Jurkat, Clone E6-1 (cell line): Measurements from ENCODE around the gene DPT.

ENCODE experiments used
- DNase-seq: peaks from one replicate; pipeline ENCODE4 v3.0.0-alpha.2; 2011; ENCODE audit warnings: low read depth, low spot score
- H3K4me3 ChIP-seq: 2 replicates; pipeline ENCODE4 v1.5.1; 2011; ENCODE audit warnings: mild to moderate bottlenecking, low read length, control low read depth, moderate library complexity

Gene DPT

DNA sequence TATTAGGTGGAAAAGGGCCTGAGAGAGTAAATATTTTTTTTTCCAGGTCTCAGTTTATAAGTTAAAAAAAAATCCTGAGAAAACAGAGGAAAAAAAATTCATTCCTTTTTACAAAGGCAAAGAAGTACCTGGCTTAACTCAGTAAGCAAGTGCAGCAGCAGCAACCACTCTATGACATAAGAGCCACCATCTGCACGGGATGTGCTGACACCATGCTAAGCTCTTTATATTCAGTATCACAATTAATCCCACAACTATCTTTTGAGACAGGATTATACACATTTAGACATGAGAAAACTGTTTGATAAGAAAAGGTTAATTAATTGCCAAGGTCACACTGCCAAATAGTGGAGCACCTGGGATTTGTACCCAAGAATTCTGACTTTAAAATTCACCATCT is 13.4 kb upstream of the DPT start:
- H3K4me3 ChIP-seq, result no peak overlapping the region
- DNase-seq, result no peak

DNA sequence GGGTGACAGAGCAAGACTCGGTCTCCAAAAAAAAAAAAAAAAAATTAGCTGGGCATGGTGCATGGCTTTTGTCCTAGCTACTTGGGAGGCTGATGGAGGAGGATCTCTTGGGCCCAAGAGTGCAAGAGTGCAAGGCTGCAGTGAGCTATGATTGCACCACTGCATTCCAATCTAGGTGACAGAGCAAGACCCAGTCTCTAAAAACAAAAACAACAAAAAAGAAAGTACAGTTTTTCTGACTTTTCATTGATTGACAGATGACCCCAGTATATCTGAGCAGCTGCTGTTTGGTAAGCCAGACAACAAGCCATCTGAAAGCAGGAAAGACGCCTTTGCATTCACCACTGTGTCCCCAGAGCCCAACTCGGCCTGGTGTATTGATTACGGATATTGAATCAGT is 10.9 kb upstream of the DPT start:
- no peak for DNase-seq
- H3K4me3 ChIP-seq, result no peak overlapping the region

DNA sequence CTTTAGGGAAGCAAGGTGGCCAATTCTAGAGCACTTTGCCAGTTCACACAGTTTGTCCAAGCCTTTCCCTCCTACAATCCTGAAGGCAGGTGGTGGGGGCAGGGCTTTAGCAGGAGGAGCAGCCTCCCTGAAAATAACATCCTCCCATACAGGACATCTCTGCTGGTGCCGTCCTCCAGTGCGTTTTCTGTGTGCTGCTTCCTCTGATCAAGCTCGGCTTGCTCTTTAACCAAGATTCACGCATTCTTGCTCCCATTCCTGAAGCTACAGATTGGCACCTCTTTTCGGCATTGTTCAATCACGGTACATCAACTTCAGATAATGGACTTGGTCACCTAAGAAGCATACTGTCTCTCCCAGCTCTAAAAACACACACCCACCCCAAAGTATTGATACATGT is 7.5 kb upstream of the DPT start:
- DNase-seq, result no peak
- no peak overlapping the region for H3K4me3 ChIP-seq

DNA sequence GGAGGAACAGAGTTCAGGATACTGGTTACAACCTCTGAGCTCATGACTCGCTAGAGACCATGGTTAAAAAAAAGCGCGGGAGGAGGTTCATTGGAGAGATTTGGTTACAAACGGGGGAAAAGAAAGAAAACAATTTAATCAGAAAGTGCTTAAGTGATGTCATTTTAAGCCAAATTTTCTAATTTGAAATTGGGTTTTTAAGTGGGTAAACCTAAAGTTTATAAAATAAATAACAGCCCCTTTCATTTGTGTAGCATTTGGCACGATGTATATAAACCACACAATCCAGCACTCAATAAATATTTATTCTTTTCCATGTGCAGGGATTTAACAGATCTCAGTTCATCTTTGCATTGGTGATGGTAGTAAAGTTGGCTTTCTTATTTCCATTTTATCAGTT is 7.0 kb upstream of the DPT start:
- H3K4me3 ChIP-seq, result no peak overlapping the region
- DNase-seq, result no peak

DNA sequence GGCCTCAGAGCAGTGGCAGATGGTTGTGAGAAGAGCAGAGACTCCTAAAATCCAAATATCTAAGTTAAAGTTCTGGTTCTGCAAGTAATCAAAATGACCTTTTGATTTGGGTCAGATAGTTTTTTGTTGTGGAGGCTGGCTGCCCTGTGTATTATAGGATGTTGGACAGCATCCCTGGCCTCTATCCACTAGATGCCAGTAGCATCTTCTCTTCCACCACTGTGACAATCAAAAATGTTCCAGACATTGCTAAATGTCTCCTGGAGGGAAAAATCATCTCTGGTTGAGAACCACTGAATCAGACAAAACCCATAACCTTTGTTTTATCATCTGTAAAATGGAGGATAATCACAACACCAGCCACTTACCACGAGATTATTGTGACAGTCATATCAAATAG is 5.9 kb upstream of the DPT start:
- DNase-seq, result no peak
- no peak overlapping the region for H3K4me3 ChIP-seq

DNA sequence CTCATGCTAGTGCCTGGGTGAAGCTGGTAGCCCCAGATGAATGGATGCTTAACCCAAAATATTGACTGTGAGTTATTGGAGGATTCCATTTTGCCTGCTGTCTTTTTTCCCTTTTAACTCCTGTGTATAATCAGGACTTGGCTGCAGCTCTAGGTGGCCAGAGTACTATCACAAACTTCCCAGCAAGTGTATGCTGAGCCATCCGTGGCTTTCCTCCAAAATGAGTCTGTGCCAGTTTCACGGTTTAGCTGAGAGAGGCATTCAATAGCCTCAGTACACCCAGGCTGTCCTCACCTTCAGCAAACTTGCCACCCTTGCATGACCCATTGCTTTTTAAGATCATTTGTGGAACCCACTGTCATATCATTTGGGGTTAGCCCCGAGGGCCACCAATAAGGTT is 5.3 kb upstream of the DPT start:
- no peak overlapping the region for H3K4me3 ChIP-seq
- no peak for DNase-seq

DNA sequence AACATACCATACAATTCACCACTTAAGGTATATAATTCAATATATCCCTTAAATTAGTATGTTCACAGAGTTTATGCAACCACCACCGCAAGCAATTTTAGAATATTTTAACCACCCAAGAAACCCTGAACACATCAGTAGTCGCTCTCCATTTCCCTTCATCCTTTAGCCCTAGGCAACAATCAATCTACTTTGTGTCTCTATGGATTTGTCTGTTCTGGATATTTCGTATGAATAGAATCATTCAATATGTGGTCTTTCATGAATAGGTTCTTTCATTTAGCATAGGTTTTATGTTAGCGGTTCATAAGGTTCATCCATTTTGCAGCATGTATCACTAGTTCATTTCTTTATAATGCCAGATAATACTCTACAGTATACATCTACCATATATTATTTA is 4.2 kb upstream of the DPT start:
- no peak overlapping the region for H3K4me3 ChIP-seq
- DNase-seq, result no peak

DNA sequence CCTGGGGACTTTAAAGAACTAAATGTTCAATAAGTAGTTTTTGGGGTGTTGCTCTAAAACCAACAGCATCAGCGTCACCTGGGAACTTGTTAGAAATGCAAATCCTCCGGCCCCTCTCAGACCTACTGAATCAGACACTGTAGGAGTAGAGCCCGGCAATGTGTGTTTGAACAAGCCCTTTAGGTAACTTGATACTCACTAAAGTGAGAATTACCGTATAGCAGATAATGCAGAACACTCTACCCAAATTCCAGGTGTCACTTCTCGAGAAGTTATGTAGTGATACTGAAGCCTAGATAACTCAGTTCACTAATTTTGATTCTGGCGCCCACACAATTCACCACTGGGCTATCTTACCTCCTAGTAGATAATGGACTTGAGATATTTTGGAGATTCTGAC is 3.7 kb upstream of the DPT start:
- H3K4me3 ChIP-seq, result no peak overlapping the region

DNA sequence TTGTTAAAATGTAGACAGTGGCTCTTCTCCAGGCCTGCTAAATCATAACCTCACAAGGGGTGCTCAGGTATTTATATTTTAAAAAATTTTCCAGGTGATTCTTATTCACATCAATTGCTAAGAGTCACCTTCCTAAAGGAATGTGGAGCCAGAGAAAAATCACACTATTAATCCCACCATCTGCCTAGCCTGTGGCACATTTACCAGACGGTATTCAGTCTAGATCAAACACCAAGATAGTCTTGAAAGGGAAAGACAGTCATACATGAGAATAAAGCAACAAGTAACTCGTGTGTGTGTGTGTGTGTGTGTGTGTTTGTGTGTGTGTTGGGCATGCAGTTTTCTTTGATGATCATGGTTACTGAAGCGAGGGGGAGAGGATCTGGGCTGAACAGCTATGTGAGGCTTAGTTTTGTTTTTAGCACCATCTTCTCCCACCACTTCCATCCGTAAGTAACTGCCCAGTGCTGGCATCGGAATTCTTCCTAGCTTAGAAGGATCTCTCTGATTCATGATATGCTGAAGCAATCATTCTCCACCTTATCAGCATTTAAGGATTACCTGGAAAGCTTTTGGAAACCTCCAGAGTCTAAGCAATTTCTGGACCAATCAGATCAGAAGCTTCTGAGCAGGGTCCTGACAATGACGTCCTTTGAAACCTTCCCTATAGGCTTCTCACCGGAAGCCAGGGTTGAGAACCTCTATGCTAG is 2.4 kb upstream of the DPT start:
- DNase-seq, result no peak
- no peak overlapping the region for H3K4me3 ChIP-seq

More for the DNA sequence above, 3.7 kb upstream of the DPT start:
- no peak for DNase-seq

DNA sequence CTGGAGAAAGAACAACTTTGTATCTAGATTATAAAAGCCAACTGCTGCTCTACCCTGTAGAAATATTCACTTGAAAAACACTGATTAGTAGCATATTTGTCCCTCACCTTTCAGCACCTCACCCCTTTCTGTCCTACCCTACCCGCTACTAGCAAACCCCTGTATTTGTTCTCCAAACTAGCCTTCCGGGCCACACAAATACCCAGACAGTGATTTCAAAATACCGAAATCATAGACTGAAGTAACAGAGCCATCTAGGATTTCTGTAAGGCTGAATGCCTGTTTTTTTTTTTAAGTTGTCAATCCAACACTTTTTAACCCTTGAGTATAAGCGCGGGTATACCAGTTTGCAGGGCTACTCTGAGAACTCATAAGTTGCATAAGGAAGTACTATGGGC is 398 bp upstream of the DPT start:
- no peak overlapping the region for H3K4me3 ChIP-seq
- DNase-seq, result no peak

DNA sequence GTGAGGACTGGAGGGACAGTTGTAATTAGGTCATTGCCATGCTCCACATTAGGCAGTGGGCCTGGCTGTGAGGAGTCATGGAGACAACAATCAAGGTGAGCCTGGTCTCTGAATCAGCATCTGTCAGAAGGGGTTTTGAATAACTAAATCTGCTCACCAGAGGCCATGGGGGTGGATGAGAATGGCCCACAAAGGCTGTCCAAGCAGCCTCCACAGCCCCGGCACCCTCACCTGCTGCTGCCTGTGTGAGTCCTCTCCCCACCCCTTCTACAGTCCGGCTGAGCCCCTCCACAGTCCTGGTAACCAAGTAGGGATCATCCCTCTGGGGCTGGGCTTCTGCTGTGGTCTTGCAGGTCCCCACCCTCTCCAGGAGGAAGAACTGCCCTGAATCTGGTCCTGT is 2.3 kb downstream of the DPT start:
- no peak for DNase-seq
- no peak overlapping the region for H3K4me3 ChIP-seq

DNA sequence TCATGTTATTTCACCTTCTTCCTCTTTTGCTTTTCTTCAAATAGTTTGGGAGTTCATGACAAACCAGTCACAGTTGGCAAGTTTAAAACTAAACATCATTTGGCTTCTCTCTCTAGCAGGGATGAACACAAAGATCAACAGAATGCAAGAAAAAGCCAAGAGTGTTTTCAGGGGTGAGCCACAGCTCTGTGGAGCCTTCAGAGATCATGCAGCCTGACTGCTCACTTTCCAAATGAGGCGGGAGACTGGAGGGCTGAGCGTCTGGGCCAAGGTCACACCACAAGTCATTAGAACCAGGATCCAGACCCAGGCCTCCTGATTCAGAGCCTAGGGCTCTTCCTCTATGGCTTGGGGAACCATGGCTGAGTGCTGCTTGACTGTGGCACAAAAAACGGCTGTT is 2.7 kb downstream of the DPT start:
- DNase-seq, result no peak
- H3K4me3 ChIP-seq, result no peak overlapping the region

DNA sequence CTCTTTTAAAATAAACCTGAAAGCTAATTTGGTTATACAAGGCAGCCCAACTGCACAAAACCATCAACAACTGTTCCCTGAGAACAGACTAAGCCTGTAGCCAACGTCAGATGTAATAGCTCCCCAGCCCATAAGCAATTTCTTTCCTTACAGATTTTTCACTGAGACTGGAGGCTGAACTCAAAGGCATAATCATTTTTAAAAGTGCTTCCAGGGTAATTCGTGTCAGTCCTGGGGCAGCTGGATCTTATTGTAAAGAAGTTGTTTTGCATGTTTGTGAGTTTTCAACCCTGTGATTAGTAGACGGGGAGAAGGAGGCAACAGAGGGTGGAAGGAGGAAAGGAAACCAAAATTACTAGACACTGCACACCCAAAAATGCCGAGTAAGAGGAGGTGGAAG is 3.2 kb downstream of the DPT start:
- no peak overlapping the region for H3K4me3 ChIP-seq
- DNase-seq, result no peak

DNA sequence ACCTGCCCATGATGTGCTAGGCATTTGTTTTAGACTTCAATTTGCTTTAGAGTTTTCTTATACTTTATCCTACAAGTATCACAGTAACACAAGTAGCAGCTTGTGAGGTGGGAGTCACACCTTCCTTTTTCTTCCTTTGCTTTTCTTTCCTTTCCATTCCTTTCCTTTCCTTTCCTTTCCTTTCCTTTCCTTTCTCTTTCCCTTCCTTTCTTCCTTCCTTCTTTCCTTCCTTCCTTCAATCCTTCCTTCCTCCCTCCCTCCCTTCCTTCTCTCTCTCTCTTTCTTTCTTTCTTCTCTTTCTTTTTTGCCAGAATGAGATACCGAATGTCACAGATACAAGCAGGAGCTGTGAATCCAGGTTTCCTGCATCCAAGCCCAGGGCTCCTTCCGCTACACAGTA is 3.9 kb downstream of the DPT start:
- DNase-seq, result no peak
- H3K4me3 ChIP-seq, result no peak overlapping the region

DNA sequence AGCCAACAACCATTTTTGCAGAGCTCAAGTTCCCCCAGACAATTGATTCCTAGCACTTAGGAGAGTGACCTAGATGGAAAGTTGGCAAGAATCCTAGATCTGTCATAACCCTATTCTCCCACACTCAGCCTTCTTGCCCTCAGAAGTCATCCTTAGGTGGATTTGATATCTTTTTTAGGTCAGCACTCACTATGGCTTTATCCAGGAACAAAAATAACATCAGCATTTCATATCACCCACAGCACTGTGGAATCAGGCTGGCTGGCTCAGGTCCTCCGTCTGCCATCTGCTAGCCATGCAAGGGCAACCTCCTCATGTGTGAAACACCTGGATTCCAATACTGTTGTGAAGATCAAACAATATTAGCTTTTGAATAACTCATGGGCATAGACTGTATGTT is 6.0 kb downstream of the DPT start:
- no peak for DNase-seq

DNA sequence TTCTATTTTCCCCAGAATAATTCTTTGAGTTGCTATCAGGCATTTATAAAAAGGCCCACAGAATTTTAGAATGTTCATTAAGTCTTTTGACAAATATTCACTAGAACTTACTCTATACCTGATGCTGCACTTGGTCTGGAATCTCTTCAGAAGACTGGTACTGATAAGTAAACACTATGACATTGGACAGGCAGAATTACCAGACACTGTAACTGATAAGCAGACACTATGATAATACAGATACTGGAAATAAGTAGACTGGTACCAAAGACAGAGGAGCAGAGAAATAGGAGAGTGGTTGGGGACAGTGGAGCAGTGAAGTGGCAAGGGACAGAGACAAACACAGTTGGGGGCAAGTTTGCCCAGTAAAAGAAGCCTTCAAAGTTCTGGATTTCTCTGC is 8.2 kb downstream of the DPT start:
- H3K4me3 ChIP-seq, result no peak overlapping the region
- DNase-seq, result no peak

More for the DNA sequence above, 6.0 kb downstream of the DPT start:
- no peak overlapping the region for H3K4me3 ChIP-seq

DNA sequence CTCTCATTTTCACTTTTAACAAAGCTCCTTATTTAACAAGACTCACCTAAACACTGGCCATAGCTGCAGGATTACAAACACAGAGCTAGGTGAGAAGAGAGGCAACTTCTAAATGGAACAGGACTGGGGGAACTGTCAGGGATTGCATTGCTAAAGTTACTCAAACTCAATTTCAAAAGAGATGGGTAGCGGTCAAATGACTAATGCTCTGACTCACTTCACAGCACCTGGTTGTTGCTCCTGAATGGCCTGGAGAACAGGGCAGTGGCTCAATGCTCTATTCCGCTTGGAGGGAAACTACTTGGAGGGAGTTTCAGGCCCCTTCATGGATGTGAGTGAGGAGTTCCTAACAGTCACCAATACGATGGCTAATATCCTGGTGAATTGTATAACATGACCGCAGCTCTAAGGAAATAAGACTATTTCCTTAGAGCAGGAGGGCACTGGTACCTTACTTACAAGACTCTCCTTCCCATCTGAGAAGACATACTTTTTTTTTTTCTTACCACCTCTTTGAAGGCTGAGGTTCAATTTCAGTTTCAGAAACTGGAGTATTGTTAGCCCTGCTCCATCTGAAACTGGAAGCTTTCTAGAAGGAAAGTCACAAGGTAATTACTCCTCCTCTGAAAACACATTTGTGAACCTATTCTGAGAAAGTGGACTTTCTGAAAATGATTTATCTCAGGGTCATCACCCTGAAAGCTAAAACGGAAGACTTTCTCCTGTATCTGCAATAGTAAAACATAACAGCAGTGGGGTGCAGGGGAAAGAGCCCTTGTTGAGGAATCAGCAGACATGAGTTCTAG is 9.5 kb downstream of the DPT start:
- H3K4me3 ChIP-seq, result no peak overlapping the region
- DNase-seq, result no peak

DNA sequence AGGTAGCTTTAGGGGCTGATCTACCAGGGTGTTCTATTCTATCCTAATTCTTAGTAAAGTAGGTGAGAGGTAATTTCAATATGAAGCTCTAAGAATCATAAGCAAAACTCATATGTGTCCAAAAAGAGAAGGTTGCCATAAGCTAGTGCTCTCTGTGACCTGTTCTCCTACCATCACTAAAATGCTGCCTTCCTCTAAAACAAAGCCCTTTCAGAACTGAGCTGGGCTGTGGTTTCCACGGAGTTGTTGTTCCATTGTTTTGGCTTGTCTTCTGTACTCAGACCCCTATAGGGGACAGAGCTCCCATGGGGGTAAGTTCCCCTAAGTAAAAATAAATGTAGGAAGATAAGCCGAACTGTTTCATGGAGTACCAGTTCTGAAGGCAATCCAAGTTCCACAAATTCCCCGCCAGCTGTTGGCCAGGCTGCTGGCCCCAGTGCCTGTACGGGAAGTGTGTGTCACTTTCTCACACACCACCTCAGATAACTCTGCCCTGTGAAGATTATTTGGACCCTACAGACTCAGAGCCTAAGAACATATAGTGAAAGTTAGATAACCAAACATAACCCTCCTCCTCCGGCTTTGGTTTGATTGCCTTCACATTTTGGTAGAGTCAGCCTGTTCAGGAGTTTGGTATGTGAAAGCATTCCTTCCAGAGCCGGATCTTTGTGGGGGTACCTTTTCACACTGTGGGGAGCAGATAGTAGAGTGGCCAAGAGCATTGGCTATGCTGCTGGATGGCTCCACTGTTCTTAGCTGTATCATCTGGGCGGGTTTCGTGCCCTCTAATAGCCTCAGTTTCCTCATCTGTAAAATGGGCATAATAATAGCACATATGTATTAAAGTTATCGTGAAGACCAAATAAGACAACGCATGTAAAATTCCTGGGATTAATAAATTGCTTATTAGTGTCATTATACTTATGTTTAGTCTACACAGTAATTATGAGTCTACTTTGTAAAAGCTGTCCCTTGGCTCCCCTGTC is 10.8 kb downstream of the DPT start:
- no peak overlapping the region for H3K4me3 ChIP-seq
- no peak for DNase-seq

DNA sequence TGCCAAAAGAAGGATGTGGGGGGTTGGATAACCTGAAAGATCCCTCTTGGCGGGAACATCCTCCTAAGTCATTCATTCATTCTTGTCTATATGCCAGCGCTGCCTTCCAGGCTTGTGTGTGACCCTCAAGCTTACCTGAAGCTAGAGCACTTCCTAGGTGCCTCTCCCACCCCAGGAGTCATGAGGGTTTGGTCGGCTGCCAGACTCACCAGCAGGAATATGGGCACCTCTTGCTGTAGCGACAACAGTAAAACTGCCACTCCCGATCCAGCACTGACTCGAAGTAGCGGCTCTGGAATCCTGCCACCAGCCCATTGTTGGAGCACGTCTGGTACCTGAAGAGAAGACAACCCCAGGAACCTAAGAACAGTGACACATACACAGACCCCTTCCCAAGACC is 15.0 kb downstream of the DPT start:
- no peak for DNase-seq
- H3K4me3 ChIP-seq, result no peak overlapping the region
